G401.6 (cell line): ENCODE measurements around the gene MRO.
"Not testable (repeated sequence)": the region's sequence is repeated elsewhere in the genome, so short reads cannot be mapped to it uniquely, and the experiment has no call there.

ENCODE experiments used
- FAIRE-seq: peaks from 2 replicates; lab custom pipeline; 2012; peaks lifted over from hg19 to GRCh38; lab: Jason Lieb, UNC

Gene MRO

DNA sequence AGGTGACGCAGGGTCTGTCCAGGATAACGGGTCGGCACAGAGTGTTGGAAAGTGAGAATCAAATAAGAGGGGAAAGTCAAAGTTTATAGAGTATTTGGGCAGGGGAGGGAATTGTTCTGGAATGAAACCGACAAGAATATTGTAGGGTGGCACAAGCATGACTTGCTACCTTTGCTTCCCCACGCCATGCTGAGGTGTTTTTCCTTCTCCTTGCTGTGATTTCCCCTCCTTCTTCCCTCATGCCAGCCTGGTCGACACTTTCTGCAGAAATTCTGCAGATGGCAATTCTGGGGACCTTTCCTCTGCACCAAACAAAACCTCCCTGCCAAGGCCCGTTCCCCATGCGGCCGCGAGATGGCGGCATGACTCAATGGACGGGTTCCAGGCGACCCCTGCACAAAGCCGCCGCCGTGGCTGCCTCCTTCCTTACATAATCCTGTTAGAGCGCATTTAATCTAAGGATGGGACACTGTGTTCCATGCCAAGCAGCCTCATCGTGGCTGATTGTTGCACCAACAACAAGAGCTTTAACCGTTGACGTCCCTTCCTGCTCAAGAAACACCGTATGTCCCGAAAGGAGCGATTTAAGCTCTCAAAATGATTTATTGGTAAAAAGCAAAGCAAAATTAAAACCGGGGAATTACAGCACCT lies at the start of gene MRO:
Gene MRO (minus strand): TSS at position 289 of the 651 bp plus-strand sequence. CDS start 10,616 bp downstream, outside the sequence.
- peak; percentile 13 for FAIRE-seq

GRCh38 chr18:50869150-50869549 lies 49.3 kb upstream of the MRO start:
- no peak for FAIRE-seq

DNA sequence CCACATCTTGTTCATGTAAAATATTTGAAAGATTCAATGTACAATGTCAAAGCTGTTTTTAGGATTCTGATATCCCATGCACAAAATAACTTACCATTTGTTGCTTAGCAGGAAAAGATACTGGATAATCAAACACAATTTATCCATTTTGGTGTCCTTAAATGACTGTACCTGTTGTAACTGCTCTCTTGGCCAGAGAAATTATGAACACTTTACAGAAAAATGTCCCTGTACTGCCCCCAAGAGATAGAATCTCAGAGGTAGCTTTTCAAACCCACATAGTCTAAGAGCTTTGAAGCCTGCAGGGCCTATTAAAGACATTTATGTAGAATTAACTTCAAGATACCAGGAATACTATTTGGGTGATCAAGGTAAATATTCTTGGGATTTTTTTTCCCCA lies 46.9 kb upstream of the MRO start:
- no peak for FAIRE-seq

DNA sequence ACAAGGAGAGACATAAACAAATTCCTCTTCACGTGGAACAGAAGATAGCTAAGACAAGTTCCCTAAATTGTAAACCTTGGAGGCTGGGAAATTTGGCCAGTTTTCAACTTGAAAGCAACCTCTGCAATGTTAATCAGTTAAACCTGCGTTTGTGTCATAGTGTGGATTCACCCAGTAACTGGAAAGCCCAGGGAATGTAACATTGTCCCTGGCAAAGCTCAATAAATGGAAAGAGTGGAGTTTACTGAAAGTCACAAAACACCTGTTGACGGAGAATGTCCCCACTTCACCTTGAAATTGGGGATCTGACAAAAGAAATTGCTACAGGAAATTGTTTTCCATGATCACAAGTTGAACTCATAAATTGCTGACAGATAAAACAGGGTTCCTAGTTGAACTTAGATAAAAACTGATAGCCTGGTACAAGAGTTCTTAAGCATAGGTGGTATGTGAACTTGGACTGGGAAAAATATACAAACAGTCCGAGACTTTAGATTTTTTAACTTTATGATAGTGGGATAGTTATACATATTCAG lies 44.1 kb upstream of the MRO start:
- no peak for FAIRE-seq

DNA sequence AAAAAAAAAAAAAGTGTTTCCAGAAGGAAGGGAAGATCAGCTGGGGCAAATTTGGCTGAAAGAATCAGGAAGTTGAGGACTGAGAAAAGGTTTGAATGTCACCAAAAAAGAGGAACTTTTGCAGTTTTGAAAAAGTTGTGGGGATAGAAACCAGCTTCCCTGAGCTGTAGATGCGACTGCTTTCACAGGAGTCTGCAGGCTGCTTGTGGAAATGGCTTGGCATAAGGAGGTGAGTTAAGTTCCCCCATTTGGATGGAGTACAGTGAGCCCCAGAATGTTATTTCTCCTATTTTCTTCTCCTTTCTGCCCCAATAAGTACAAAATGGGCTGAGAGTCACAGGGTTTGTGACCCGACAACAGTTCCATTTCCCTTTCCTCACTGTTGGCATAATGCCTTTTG lies 42.6 kb upstream of the MRO start:
- FAIRE-seq = no peak

DNA sequence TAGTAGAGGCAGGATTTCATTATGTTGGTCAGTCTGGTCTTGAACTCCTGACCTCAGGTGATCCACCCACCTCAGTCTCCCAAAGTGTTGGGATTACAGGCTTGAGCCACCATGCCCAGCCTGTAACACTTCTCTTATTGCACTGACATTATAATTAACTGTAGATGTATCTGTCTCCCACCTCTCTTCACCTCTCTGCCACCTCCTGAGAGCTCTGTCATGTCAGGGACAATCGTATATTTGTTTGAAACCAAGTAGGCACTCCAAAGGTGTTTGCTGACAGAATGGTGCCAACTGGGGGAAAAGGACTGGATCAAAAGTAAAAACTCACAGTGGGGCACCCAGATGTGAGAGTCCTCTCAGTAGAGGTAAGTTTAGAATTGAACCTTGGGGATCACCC lies 41.8 kb upstream of the MRO start:
- no peak for FAIRE-seq

GRCh38 chr18:50859793-50860555 lies 40.2 kb upstream of the MRO start:
- no peak for FAIRE-seq

- no peak for FAIRE-seq
Measured at GRCh38 chr18:50857694-50858093, 37.9 kb upstream of the MRO start.

DNA sequence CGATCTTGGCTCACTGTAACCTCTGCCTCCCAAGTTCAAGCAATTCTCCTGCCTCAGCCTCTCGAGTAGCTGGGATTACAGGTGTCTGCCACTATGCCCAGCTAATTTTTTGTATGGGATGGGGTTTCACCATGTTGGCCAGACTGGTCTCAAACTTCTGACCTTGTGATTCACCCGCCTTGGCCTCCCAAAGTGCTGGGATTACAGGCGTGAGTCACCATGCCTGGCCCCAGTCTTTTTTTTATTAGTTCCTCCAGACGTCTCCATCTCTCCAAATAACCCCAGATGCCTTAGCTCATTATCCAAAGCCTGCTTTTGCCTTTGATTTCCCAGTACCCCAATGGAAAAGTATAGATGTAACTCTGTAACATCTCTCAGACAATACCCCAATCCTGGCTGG lies 37.4 kb upstream of the MRO start:
- not testable (repeated sequence) for FAIRE-seq

GRCh38 chr18:50855976-50856757 lies 36.4 kb upstream of the MRO start:
- no peak for FAIRE-seq

DNA sequence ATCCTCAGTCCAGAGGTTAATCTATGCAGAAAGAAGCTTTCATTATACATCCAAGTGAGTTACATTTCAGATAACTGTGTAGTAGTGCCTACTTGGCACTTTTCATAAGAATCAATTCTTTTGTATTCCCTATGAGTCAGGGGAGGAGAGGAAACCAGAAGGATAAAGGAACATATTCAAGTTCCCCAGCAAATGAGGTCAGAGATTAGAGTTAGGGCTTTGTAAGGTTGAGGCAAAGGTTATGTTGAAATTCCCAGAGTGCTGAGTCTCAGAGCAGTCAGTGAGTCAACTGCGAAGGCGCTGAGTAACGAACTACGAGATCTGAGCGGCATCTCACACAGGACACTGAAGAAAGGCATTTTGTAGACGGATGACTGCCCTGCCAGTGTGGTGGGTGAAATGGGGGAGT lies 34.1 kb upstream of the MRO start:
- no peak for FAIRE-seq

DNA sequence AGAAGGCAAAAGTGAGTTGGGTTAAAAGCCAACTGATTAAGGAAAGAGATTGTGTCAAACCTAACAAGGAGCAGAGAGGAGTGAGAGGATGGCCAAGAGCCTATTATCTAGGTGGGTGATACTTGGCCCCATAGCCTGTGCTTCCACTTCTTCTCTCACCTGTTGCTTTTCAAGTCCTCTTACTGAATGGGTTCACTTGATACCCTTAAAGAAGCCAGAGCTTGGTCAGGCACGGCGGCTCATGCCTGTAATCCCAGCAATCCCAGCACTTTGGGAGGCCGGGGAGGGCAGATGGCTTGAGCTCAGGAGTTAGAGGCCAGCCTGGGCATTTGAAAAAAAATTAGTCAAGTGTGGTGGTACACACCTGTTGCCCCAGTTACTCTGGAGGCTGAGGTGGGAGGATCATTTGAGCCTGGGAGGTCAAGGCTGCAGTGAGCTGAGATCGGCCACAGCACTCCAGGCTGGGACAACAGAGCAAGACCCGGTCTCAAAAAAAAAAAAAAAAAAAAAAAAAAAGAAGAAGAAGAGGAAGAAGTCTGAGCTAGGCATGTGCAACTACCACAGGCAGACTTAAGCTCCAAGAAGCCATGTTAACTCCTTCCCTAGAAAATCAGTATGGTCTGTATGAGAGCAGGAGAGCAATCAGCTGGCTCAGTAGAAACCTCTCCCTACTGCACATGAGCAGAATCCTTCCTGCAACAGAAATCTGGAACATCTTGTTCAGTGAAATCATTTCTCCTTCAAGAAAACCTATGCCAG lies 30.7 kb upstream of the MRO start:
- no peak for FAIRE-seq

GRCh38 chr18:50849419-50849821 lies 29.6 kb upstream of the MRO start:
- no peak for FAIRE-seq

GRCh38 chr18:50848991-50849390 lies 29.2 kb upstream of the MRO start:
- FAIRE-seq = no peak

DNA sequence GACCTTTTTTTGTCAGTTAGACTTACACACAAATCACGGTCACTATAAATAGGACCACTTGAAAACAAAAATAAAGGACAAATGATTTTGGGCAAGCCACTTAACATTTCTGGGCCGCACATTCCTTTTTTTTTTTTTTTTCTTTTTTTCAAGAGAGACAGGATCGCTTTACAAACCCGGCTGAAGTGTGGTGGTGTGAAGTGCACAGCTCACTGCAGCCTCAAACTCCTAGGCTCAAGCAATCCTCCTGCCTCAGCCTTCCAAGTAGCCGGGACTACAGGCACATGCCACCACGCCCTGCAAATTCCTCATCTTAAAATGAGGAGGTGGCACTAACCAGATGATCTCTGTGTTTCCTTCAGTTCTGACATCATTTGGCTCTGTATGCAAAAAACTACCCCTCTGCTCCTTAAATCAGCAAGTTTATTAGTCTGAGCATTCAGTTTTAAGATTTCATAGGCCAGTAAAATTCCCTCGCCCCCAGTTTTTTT lies 28.3 kb upstream of the MRO start:
- no peak for FAIRE-seq

- FAIRE-seq = no peak
Measured at GRCh38 chr18:50847192-50847591, 27.4 kb upstream of the MRO start.

- no peak for FAIRE-seq
Measured at GRCh38 chr18:50844960-50845359, 25.1 kb upstream of the MRO start.

DNA sequence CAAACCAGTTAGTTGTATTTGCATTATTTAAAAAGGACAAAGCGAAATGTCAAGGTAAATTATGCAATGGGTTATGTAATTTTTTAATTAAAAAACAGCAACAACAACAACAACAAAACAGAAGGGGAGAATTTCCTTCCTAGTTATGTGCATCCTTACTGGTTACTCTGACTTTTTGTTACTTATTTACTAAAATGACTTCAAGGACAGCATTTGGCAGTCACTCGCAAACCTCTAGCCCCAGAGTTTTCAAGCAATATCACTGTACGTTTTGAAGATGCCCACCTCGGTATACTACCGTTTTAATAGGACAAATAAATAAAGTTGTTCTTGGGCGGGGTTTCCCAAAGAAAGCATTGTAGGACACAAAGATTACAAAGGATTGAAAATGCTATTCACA lies 24.7 kb upstream of the MRO start:
- no peak for FAIRE-seq

DNA sequence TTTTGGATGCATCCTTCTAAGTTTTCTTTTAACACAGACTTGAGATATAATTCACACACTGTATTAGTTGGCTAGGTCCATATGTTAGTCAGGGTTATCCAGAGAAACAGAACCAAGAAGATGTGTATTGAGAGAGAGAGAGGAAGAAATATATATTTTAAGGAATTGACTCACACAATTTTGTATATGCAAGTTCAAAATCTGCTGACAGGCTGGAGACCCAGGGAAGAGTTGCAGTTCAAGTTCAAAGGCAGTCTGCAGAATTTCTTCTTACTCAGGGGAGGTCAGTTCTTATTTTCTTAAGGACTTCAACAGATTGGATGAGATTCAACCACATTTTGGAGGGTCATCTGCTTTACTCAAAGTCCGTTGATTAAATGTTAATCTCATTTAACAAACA lies 23.0 kb upstream of the MRO start:
- no peak for FAIRE-seq

DNA sequence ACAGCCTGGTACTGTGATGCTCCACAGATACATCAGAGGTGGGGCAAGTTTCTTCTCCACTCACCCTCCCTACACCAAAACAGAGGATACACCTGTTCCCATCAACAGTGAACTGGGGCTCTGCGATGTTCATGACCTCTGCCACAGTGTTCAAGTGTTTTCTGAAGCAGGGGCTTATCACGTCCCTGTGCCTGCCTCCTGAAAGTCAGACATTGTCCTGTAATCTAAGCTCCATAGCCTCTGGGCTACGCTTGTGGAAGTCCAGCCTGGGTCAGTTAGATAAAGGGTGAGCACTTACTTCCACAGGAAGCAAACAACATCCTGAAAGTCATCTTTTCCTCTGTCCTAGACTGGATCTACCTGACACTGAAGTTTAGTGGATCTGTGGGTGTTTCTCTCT lies 20.2 kb upstream of the MRO start:
- FAIRE-seq = no peak

DNA sequence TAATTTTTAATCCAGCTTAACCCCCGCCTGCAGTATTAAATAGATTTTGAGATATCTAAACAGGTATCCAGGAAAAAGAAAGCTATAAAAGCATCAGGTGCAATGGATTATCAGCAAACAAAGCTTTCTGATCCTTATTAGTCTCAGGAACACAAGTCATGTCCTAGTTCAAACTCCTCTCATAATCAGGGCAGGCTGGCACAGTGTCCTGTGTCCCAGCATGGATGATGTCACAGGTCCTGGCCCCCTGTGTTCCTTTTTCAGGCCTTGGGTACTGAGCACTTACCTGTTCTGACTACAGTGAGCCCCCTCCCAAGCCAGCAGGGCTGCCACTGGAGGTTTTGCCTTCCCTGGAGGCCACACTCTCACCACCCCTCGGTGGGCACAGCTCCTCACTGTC lies 19.5 kb upstream of the MRO start:
- no peak for FAIRE-seq

DNA sequence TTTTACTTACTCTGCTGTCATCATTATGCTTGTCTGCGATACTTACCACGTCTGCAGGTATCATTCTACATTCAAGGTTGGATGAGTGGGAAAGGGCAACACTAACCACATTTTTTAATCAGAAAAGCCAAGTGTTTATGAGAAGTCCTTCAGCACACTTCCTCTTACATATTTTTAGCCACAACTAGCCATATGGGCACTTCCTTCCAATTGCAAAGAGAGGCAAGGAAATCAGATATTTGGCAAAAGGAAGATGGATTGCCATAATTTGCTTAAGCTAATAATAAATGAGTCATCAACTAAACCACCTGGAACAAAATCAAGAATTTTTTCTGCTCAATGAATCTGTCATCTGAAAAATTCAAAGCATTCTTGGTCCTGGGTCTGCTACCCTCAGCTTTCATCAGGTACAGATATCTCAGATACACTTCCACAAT lies 16.7 kb upstream of the MRO start:
- no peak for FAIRE-seq
